Measurements from ENCODE around the gene EPHA7. TPM values are rescaled to one million over a fixed set of nuclear protein-coding genes. Genes with fewer than 3 reads are reported as not detected.

The EPHA7 gene
- total and polyA plus RNA-seq, 2 of the 13 experiments (the other 11 are each of a cell fraction or from before 2014, with no cell fraction given): not detected

DNA sequence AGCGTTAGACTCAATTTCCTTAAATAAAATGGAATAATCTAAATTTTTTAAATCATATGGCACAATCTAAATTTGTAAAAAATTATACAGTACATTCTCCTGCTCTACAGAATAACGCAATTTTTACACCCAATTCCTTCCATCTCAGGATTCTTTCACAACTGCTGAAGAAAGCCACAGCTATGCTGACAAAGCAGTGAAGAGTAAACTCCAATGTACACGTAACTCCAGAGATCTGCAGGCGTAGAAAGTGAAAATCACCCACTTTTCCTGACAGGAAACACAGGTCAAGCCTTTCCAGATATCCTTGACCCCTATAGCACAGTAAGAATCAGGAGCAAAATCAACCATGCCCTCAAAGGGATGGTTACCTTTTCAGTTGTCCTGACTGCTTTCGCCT is 27.4 kb downstream of the EPHA7 start (continued):
- no peak for TF ChIP-seq GTF3A (CRISPR knock-in tag; conservative IDR thresholded peaks at IDR 0.05)
- TF ChIP-seq ZNF138 (CRISPR knock-in tag; IDR thresholded peaks at IDR 0.05; ENCODE audit: low read depth): no peak
- TF ChIP-seq KLF12 (CRISPR knock-in tag; IDR thresholded peaks at IDR 0.05; ENCODE audit: borderline replicate concordance): no peak
- no peak for TF ChIP-seq ZSCAN31 (CRISPR knock-in tag; IDR thresholded peaks at IDR 0.05; ENCODE audit: low read depth)
- no peak for TF ChIP-seq ZNF350 (CRISPR knock-in tag; IDR thresholded peaks at IDR 0.05; ENCODE audit: borderline replicate concordance, low read depth)
- TF ChIP-seq HDAC2 (CRISPR knock-in tag; IDR thresholded peaks at IDR 0.05): no peak
- TF ChIP-seq, protein P1, sequence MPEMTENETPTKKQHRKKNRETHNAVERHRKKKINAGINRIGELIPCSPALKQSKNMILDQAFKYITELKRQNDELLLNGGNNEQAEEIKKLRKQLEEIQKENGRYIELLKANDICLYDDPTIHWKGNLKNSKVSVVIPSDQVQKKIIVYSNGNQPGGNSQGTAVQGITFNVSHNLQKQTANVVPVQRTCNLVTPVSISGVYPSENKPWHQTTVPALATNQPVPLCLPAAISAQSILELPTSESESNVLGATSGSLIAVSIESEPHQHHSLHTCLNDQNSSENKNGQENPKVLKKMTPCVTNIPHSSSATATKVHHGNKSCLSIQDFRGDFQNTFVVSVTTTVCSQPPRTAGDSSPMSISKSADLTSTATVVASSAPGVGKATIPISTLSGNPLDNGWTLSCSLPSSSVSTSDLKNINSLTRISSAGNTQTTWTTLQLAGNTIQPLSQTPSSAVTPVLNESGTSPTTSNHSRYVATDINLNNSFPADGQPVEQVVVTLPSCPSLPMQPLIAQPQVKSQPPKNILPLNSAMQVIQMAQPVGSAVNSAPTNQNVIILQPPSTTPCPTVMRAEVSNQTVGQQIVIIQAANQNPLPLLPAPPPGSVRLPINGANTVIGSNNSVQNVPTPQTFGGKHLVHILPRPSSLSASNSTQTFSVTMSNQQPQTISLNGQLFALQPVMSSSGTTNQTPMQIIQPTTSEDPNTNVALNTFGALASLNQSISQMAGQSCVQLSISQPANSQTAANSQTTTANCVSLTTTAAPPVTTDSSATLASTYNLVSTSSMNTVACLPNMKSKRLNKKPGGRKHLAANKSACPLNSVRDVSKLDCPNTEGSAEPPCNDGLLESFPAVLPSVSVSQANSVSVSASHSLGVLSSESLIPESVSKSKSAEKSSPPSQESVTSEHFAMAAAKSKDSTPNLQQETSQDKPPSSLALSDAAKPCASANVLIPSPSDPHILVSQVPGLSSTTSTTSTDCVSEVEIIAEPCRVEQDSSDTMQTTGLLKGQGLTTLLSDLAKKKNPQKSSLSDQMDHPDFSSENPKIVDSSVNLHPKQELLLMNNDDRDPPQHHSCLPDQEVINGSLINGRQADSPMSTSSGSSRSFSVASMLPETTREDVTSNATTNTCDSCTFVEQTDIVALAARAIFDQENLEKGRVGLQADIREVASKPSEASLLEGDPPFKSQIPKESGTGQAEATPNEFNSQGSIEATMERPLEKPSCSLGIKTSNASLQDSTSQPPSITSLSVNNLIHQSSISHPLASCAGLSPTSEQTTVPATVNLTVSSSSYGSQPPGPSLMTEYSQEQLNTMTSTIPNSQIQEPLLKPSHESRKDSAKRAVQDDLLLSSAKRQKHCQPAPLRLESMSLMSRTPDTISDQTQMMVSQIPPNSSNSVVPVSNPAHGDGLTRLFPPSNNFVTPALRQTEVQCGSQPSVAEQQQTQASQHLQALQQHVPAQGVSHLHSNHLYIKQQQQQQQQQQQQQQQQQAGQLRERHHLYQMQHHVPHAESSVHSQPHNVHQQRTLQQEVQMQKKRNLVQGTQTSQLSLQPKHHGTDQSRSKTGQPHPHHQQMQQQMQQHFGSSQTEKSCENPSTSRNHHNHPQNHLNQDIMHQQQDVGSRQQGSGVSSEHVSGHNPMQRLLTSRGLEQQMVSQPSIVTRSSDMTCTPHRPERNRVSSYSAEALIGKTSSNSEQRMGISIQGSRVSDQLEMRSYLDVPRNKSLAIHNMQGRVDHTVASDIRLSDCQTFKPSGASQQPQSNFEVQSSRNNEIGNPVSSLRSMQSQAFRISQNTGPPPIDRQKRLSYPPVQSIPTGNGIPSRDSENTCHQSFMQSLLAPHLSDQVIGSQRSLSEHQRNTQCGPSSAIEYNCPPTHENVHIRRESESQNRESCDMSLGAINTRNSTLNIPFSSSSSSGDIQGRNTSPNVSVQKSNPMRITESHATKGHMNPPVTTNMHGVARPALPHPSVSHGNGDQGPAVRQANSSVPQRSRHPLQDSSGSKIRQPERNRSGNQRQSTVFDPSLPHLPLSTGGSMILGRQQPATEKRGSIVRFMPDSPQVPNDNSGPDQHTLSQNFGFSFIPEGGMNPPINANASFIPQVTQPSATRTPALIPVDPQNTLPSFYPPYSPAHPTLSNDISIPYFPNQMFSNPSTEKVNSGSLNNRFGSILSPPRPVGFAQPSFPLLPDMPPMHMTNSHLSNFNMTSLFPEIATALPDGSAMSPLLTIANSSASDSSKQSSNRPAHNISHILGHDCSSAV (CRISPR knock-in tag; IDR thresholded peaks at IDR 0.05; ENCODE audit: borderline replicate concordance): no peak
- TF ChIP-seq, protein P2, sequence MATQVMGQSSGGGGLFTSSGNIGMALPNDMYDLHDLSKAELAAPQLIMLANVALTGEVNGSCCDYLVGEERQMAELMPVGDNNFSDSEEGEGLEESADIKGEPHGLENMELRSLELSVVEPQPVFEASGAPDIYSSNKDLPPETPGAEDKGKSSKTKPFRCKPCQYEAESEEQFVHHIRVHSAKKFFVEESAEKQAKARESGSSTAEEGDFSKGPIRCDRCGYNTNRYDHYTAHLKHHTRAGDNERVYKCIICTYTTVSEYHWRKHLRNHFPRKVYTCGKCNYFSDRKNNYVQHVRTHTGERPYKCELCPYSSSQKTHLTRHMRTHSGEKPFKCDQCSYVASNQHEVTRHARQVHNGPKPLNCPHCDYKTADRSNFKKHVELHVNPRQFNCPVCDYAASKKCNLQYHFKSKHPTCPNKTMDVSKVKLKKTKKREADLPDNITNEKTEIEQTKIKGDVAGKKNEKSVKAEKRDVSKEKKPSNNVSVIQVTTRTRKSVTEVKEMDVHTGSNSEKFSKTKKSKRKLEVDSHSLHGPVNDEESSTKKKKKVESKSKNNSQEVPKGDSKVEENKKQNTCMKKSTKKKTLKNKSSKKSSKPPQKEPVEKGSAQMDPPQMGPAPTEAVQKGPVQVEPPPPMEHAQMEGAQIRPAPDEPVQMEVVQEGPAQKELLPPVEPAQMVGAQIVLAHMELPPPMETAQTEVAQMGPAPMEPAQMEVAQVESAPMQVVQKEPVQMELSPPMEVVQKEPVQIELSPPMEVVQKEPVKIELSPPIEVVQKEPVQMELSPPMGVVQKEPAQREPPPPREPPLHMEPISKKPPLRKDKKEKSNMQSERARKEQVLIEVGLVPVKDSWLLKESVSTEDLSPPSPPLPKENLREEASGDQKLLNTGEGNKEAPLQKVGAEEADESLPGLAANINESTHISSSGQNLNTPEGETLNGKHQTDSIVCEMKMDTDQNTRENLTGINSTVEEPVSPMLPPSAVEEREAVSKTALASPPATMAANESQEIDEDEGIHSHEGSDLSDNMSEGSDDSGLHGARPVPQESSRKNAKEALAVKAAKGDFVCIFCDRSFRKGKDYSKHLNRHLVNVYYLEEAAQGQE (IDR thresholded peaks at IDR 0.05; ENCODE audit: borderline replicate concordance in 1 of 2, low read depth in 1 of 2, low read length in 2 of 2): no peak
- no peak for TF ChIP-seq ZFYVE20 (CRISPR knock-in tag; IDR thresholded peaks at IDR 0.05; ENCODE audit: borderline replicate concordance, low read depth)
- TF ChIP-seq RERE (CRISPR knock-in tag; IDR thresholded peaks at IDR 0.05; ENCODE audit: low read depth): no peak
